ENCODE measurements around the gene BABAM2.

The BABAM2 gene

GRCh38 chr2:28129955-28130695 lies 239.6 kb downstream of the BABAM2 start:
- H3K4me3 ChIP-seq (ENCODE audit: control insufficient read depth, low read depth, low read length): no peak overlapping the region
- TF ChIP-seq CTCF (conservative IDR thresholded peaks at IDR 0.05; ENCODE audit: control insufficient read depth, insufficient read depth, low read depth, low read length): no peak
- peak; percentile 52 for DNase-seq (ENCODE audit: low read depth)

DNA sequence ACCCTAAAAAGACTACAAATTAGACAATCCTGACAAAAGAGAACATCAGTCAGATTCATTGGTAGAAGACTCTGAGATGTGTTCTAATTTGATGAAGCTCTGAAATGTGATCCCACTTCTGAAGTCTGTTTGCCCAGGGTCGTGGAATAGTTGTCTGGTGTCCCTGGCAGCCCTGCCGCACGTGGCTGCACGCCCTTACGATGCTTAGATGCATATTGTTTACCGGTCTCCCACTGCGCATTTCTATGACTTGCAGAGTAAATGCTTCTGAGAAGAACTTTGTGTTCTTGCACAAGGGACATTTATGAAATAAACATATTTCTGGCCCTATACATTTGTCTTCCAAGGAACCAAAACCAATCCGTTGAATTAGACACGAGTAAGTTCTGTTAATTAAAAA lies 243.2 kb downstream of the BABAM2 start:
- no peak overlapping the region for H3K4me3 ChIP-seq (ENCODE audit: control insufficient read depth, low read depth, low read length)
- TF ChIP-seq CTCF (conservative IDR thresholded peaks at IDR 0.05; ENCODE audit: control insufficient read depth, insufficient read depth, low read depth, low read length): no peak
- no peak for DNase-seq (ENCODE audit: low read depth)

DNA sequence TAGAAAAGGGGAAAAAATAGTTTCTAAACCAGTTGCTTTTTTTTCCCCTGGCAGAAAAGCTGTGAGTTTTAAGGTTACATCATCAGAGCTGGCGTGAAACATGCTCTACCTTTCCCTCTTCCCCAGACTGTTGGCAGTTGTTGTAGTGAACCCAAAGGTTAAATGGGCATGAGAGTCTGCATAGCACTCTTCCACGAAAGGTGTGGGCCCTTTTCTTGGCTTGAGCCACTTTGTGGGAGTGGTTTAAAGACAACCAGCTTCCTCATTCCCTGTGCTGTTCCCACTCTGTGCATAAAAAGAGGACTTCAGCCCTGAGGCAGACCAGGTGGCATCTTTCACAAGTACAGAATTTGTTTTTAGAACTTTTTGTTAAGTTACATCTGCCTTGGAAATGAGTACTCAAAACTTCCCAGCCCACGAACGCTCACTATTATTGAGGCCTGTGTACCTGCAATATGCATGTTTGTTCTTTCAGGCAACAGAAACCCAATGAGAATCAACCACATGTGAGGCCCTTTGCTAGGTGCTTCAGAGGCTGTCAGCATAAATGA lies 243.8 kb downstream of the BABAM2 start:
- H3K4me3 ChIP-seq (ENCODE audit: control insufficient read depth, low read depth, low read length): no peak overlapping the region
- no peak for TF ChIP-seq CTCF (conservative IDR thresholded peaks at IDR 0.05; ENCODE audit: control insufficient read depth, insufficient read depth, low read depth, low read length)
- no peak for DNase-seq (ENCODE audit: low read depth)

GRCh38 chr2:28134857-28135256 lies 244.3 kb downstream of the BABAM2 start:
- DNase-seq (ENCODE audit: low read depth): no peak
- no peak for TF ChIP-seq CTCF (conservative IDR thresholded peaks at IDR 0.05; ENCODE audit: control insufficient read depth, insufficient read depth, low read depth, low read length)
- no peak overlapping the region for H3K4me3 ChIP-seq (ENCODE audit: control insufficient read depth, low read depth, low read length)

GRCh38 chr2:28135324-28135723 lies 244.8 kb downstream of the BABAM2 start:
- H3K4me3 ChIP-seq (ENCODE audit: control insufficient read depth, low read depth, low read length): no peak overlapping the region
- TF ChIP-seq CTCF (conservative IDR thresholded peaks at IDR 0.05; ENCODE audit: control insufficient read depth, insufficient read depth, low read depth, low read length): no peak
- no peak for DNase-seq (ENCODE audit: low read depth)

DNA sequence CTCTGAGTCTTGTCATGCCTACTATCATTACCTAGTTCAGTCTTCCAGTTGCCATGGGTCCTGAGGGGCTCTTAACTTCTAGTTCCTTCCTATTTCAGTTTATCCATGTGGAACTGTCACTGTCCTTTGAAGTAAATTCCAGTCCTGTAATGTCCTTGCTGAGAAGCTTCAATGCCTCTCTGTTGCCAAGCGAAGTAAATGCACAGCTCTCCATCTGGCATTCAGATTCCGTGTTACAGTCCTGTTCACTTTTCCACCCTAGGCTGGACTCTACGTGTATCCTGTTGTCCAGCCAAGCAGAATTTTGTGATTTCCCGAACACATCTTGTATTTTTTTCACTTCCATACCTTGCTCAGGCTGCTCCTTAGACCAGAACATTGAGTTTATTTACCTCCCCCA lies 245.3 kb downstream of the BABAM2 start:
- DNase-seq (ENCODE audit: low read depth): no peak
- H3K4me3 ChIP-seq (ENCODE audit: control insufficient read depth, low read depth, low read length): no peak overlapping the region
- TF ChIP-seq CTCF (conservative IDR thresholded peaks at IDR 0.05; ENCODE audit: control insufficient read depth, insufficient read depth, low read depth, low read length): no peak
